Cardiac fibroblast (primary cell): ENCODE measurements around the gene GABARAPL2.

Experiments
- DNase-seq, 2 donors: peaks; one replicate each; pipeline versions ENCODE4 v3.0.0 to v3.0.0-alpha.2; 2010; ENCODE audit warnings: low read depth in 2 of 2
- H3K4me3 ChIP-seq, 2 donors: replicated peaks in 1 of 2; 1 replicate in 1 of 2; 2 replicates in 1 of 2; pipeline ENCODE4 v1.5.1; 2011; ENCODE audit warnings: low read depth in 2 of 2, low read length in 2 of 2, mild to moderate bottlenecking in 2 of 2, moderate library complexity in 1 of 2
- TF ChIP-seq, protein P1 (sequence below): IDR thresholded peaks from one replicate; pipeline ENCODE4 v1.5.1; 2011; ENCODE audit warnings: low read depth, mild to moderate bottlenecking, low read length, inconsistent platforms

GABARAPL2 gene

DNA sequence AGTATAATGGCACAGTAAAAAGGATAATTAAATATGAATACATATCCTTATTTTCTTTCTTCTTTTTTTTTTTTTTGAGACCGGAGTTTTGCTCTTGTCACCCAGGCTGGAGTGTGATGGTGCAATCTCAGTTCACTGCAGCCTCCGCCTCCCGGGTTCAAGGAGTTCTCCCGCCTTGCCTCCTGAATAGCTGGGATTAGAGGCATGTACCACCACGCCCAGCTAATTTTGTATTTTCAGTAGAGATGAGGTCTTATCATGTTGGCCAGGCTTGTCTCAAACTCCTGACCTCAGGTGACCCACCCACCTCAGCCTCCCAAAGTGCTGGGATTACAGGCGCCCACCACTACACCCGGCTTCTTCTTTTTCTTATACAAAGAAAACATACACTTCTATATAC lies 12.0 kb downstream of the GABARAPL2 start:
- H3K4me3 ChIP-seq: no peak overlapping the region
- TF ChIP-seq, protein P1, sequence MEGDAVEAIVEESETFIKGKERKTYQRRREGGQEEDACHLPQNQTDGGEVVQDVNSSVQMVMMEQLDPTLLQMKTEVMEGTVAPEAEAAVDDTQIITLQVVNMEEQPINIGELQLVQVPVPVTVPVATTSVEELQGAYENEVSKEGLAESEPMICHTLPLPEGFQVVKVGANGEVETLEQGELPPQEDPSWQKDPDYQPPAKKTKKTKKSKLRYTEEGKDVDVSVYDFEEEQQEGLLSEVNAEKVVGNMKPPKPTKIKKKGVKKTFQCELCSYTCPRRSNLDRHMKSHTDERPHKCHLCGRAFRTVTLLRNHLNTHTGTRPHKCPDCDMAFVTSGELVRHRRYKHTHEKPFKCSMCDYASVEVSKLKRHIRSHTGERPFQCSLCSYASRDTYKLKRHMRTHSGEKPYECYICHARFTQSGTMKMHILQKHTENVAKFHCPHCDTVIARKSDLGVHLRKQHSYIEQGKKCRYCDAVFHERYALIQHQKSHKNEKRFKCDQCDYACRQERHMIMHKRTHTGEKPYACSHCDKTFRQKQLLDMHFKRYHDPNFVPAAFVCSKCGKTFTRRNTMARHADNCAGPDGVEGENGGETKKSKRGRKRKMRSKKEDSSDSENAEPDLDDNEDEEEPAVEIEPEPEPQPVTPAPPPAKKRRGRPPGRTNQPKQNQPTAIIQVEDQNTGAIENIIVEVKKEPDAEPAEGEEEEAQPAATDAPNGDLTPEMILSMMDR: no peak
- no peak for DNase-seq

DNA sequence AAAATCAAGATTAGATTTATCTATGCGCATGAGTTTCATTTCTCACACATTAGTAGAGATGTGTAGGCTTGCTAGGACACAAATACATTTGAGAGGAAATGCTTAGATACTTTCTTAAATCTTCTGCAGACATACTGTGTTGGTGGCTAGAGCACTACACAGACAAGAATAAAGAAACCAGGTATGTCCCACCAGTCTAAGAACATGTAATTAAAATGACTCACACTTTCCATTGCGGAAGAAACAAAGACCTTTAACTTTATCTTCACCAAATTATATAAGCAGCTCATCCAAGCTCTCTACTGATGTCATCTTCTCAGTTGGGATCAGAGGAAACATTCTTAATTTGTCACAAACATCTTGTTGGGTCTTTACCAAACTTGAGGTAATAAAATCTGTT lies 12.5 kb downstream of the GABARAPL2 start:
- TF ChIP-seq, protein P1: no peak
- no peak for DNase-seq
- no peak overlapping the region for H3K4me3 ChIP-seq

DNA sequence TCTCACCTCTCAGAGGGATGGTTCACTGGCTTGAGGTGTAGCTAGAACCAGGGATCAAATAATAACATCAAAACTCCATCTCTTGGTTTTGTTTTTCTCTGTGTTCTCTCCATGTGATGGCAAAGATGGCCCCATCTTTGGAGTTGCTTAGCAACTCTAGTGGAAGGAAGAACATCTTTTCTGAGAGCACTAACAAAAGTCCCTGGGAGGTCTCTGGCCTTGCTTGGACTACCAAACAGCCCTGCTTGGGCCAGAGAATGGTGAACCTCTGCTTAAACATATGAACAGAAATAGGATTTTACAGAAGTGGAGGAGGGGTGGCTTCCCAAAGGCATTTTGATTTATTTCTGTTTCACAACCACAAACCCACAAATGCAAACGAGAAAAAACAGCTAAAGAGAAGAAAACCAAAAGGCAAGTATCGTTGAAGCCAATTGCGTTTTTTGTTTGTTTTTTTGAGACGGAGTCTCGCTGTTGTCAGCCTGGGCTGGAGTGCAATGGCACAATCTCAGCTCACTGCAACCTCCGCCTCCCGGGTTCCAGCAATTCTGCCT lies 13.2 kb downstream of the GABARAPL2 start:
- DNase-seq: no peak
- TF ChIP-seq, protein P1: no peak
- H3K4me3 ChIP-seq: no peak overlapping the region

DNA sequence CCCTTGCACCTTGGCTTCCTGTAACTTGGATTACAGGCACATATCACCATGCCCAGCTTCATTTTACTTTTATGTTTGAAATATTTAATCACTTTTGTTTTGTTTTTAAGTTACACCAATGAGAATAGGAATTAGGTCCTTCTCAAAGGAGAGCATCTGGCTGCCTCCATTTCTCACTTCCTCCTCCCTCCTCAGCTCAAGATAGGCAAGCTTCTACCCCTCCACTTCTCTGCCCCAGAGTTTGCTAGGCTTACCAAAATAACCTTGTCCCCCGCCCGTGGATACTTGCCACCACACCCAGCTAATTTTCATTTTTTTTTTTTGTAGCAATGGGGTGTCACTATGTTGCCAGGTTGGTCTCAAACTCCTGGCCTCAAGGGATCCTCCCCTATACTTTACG lies 17.9 kb downstream of the GABARAPL2 start:
- no peak overlapping the region for H3K4me3 ChIP-seq
- no peak for DNase-seq
- TF ChIP-seq, protein P1: no peak

DNA sequence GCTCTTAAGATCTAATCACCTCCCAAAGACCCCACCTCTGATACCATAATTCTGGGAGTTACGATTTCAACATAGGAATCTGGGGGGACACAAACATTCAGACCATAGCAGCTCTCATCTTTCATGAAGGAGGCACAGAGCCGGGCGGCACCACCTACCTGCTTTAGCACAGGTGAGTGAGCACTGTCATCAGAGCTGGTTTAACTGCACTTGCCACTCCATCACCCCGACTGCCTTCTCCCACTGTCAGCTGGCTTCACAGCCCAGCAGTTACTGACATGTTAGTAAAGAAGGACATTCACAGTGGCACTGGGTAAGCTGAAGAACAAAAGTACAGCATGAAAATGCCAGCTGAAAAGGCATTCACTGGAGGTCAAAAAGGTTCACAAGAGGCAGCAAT lies 22.5 kb downstream of the GABARAPL2 start:
- H3K4me3 ChIP-seq: no peak overlapping the region
- TF ChIP-seq, protein P1: no peak
- DNase-seq: no peak

DNA sequence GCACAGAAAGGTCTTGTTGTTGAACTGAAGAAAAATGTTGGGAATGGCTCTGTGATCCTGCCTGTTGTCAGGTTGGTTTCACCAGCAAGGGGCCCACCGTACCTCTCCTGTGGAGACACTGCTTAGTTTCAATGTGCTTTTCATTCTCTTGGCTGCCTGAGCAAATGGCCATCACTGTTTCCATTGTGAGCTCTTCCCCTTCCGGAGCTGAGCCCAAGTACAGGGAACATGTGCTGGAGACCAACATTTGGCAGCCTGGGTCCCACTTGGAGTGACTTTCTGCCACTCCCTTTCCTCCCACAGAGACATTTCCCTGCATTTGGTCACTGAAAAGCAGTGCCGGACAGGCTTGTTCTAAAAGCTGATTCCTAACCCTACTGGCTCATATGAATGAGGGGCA lies 23.1 kb downstream of the GABARAPL2 start:
- no peak for DNase-seq
- H3K4me3 ChIP-seq: no peak overlapping the region
- TF ChIP-seq, protein P1: no peak
